GM20000 (cell line): ENCODE data around the gene APOBEC3G.
"Not testable (repeated sequence)": the region's sequence is repeated elsewhere in the genome, so short reads cannot be mapped to it uniquely, and the experiment has no call there.

Experiments
- DNase-seq: peaks from one replicate; pipeline ENCODE4 v3.0.0; 2012; ENCODE audit warnings: low spot score
- TF ChIP-seq, protein P1 (sequence below): IDR thresholded peaks from 2 replicates; pipeline ENCODE4 v1.5.1; 2012; ENCODE audit warnings: mild to moderate bottlenecking, control low read depth; ENCODE audit errors: extremely low read depth, missing control alignments

APOBEC3G gene

DNA sequence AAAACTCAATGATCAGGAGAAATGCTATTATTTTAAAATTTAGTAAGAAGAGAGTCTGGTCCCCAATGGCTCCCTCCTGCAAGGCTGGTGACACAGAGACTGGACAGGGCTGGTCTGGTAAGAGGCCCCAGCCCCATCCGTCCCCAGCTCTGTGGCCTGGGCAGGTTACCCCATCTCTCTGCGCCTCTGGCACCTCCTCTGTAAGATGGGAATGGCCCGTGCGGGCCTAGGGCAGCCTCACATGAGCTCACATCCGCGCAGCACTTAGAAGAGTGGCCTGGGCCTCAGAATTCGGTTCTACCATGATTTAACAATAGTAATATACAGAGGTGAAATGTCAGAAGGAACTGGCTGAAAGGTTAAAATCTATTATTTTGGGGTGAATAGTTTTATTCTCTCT is 35.2 kb upstream of the APOBEC3G start:
- TF ChIP-seq, protein P1, sequence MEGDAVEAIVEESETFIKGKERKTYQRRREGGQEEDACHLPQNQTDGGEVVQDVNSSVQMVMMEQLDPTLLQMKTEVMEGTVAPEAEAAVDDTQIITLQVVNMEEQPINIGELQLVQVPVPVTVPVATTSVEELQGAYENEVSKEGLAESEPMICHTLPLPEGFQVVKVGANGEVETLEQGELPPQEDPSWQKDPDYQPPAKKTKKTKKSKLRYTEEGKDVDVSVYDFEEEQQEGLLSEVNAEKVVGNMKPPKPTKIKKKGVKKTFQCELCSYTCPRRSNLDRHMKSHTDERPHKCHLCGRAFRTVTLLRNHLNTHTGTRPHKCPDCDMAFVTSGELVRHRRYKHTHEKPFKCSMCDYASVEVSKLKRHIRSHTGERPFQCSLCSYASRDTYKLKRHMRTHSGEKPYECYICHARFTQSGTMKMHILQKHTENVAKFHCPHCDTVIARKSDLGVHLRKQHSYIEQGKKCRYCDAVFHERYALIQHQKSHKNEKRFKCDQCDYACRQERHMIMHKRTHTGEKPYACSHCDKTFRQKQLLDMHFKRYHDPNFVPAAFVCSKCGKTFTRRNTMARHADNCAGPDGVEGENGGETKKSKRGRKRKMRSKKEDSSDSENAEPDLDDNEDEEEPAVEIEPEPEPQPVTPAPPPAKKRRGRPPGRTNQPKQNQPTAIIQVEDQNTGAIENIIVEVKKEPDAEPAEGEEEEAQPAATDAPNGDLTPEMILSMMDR = no peak
- DNase-seq = no peak

DNA sequence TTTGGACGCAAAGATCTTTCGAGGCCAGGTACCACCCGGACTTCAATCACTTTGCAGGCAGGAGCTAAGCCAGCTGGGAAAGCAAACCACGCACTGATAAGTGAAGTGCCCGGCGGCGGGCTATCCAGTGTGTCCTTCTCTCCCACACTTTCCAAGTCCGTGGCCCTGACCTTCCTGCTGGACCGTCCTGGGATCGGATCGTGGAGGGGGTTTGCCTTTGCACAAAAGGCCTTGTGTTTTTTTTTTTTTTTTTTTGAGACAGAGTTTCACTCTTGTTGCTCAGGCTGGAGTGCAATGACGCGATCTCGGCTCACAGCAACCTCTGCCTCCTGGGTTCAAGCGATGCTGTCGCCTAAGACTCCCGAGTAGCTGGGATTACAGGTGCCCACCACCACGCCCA is 34.0 kb upstream of the APOBEC3G start:
- DNase-seq = not testable (repeated sequence)

DNA sequence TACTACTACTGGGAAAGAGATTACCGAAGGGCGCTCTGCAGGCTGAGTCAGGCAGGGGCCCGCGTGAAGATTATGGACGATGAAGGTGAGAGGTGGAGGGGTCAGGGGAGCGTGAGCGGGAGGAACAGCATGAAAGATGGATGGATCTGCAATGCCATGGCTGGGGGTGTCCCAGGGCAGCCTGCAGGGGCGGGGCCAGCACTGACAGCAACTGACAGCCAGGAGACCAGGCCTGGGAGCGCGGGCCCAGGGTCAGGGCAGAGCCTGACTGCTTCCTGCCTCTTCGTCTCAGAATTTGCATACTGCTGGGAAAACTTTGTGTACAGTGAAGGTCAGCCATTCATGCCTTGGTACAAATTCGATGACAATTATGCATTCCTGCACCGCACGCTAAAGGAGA is 31.9 kb upstream of the APOBEC3G start:
- not testable (repeated sequence) for DNase-seq

DNA sequence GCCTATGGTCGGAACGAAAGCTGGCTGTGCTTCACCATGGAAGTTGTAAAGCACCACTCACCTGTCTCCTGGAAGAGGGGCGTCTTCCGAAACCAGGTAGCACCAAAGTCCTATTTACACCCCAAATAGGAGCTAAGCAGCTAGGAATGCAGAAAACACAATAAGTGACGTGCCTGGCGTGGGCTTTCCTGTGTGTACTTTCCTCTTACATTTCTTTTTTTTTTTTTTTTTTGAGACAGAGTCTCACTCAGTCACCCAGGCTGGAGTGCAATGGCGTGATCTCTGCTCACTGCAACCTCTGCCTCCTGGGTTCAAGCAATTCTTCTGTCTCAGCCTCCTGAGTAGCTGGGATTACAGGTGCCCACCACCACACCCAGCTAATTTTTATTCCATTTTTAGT is 27.6 kb upstream of the APOBEC3G start:
- not testable (repeated sequence) for DNase-seq

DNA sequence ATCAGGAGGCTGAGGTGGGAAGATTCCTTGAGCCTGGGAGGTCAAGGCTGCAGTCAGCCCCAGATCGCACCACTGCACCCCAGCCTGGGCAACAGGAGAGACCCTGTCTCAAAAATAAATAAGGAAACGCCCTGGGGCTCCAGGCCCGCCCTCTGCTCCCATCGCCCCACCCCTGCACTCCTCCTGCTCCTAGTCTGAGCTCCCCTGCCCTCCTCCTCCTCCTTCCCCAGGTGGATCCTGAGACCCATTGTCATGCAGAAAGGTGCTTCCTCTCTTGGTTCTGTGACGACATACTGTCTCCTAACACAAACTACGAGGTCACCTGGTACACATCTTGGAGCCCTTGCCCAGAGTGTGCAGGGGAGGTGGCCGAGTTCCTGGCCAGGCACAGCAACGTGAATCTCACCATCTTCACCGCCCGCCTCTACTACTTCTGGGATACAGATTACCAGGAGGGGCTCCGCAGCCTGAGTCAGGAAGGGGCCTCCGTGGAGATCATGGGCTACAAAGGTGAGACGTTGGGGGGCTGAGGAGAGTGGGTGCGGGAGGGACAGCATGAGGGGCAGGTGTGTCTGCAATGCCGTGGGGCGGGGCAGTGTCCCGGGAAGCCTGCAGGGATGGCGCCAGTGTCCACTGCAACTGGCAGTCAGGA is 25.1 kb upstream of the APOBEC3G start:
- not testable (repeated sequence) for DNase-seq

DNA sequence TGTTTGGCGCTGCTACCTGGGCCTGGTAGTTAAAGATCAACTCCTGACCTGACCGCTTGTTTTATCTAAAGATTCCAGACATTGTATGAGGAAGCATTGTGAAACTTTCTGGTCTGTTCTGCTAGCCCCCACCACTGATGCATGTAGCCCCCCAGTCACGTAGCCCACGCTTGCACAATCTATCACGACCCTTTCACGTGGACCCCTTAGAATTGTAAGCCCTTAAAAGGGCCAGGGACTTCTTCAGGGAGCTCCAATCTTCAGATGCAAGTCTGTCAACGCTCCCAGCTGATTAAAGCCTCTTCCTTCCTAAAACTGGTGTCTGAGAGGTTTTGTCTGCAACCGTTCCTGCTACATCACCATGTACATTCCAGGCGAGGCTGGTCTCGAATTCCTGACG is 21.4 kb upstream of the APOBEC3G start:
- DNase-seq = no peak
- TF ChIP-seq, protein P1 = no peak

DNA sequence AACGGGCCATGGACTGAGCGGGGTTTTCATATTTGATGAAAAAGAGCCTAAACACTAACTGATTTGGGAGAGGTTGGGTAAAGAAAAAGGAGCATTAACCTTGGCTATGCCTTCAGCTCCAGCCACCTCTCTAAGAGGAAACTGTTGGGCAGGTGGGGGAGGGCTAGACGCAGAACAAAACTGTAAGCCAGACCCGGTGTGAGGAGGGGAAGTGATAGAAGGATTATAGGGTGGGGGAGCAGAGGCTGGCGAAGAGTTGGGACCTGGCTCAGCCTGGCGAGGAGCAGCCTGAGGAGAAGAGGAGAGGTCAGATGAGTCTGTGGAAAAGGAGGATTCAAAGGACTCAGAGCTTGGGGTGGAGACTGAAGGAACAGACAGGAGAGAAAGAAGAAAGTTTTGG is 15.8 kb upstream of the APOBEC3G start:
- DNase-seq = not testable (repeated sequence)

DNA sequence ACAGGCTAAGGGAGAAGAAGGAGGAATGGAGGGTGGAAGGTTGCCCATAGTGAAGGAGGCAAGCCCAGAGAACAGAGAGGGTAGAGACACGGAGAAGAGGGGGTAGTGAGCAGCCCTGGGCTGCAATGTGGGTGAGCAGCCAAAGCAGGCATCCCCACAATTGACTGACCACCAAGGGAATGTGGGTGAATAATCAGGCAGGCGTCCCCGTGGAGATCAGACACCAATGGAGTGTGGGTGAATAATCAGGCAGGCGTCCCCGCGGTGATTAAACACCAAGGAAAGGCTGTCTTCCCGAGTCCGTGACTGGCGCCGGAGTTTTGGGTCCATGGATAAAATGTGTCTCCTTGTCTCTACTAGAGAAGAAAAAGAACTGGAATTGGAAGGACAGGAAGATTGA is 15.1 kb upstream of the APOBEC3G start:
- DNase-seq = not testable (repeated sequence)

DNA sequence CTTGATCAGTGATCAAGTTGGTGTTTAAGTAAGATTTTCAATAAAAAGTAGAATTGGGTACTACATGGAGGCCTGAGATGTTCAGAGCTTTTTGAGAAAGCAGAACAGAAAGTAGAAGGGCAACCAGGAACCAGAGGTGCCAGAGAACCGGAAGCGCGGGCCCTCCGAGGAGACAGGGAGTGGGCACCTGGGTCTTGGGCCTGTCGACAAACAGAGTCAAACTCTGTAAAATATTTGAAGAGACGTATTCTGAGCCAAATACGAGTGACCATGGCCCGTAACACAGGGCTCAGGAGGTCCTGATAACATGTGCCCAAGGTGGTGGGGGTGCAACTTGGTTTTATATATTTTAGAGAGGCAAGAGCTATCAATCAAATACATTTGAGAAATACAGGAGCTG is 13.2 kb upstream of the APOBEC3G start:
- DNase-seq = not testable (repeated sequence)

DNA sequence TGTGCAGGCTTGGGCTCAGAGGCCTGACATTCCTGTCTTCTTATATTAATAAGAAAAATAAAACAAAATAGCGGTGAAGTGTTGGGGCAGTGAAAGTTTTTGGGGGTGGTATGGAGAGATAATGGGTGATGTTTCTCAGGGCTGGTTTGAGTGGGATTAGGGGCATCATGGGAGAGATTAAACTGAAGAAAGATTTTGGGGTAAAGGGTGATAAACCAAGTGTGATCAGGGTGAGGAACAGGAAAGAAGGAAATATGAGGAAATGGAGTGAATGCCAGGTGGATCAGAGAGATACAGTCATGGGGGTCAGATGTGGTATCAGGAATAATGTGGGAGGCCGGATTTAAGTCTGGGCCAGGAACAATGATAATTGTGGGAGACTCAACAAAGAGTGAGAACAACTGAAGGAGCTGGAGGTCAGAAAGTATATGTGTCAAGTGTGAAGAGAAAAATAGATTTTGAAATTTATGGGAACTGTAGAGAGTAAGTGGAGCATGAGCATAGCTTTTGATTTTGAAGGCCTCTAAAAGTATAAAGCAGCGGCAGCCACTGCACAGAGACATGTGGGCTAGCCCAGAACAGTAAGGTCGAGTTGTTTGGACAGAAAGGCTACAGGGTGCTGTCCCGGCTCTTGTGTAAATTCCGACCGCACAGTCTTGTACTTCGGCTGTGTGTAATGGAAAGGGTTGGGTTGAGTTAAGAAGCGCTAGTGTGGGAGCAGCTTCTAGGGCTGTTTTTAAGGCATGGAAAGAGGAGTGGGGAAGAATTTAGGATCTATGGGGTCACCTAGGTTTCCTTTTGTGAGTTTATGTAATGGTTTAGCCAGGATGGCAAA is 10.4 kb upstream of the APOBEC3G start:
- not testable (repeated sequence) for DNase-seq

DNA sequence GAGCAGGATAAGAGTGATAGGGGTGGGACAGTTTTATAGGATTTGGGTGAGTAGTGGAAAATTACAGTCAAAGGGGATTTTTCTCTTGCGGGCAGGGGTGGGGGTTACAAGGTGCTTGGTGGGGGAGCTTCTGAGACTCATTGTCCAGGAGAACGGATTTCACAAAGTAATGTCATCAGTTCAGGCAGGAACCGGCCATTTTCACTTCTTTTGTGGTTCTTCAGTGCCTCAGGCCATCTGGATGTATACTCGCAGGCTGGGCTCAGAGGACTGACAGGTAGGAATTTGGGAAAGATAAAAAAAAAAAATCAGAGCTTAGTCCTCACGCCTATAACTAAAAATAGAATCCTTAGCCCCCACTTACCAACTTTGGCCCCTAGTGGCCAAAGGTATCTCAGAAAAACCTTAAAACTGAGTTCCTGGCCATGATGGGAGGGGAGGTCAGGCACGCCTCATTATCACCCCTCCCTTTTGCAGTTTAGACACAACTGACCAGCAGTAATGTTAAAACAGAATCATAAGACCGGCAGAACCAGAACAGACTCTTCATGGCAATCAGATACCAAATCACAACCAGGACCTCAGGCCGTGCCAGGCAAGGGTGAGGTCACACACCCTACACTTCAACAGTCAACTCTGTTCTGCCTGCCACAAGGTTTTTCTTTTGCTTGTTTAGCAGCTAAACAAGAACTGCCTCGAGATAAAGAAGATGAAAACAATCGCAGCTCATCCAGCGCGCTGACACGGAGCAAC is 8.9 kb upstream of the APOBEC3G start:
- TF ChIP-seq, protein P1 = no peak

DNA sequence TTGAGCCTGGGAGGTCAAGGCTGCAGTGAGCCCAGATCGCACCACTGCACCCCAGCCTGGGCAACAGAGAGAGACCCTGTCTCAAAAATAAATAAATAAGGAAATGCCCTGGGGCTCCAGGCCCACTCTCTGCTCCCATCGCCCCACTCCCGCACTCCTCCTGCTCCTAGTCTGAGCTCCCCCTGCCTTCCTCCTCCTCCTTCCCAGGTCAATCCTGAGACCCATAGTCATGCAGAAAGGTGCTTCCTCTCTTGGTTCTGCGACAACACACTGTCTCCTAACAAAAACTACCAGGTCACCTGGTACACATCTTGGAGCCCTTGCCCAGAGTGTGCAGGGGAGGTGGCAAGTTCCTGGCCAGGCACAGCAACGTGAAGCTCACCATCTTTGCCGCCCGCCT is 6.9 kb upstream of the APOBEC3G start:
- no peak for DNase-seq
- TF ChIP-seq, protein P1 = no peak

More for the DNA sequence above, 8.9 kb upstream of the APOBEC3G start:
- DNase-seq = no peak

DNA sequence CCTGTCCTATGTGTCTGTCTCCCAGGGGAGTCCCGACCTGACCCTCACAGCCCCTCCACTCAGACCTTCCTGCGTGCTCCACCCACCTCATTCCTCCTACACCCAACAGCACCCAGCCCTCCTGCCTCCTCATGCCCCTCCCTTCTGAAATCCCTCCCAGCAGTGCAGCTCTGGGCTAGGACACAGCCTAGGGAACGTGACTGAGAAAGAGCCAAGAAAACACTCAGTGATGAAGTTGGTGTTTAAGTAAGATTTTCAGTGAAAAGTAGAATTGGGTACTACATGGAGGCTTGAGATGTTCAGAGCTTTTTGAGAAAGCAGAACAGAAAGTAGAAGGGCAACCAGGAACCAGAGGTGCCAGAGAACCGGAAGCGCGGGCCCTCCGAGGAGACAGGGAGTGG is 4.5 kb upstream of the APOBEC3G start:
- not testable (repeated sequence) for DNase-seq
